Spleen (tissue), 11 donors: ENCODE measurements around the gene MOGAT2. TPM values are rescaled to one million over a fixed set of nuclear protein-coding genes. Genes with fewer than 3 reads are reported as not detected.
A peak's percentile ranks its signal among the peaks of the same experiment; 100 is the strongest.

Experiments used
- DNase-seq: peaks from one replicate; pipeline ENCODE4 v3.0.0-alpha.2; 2020
- H3K27ac ChIP-seq, 8 donors: fragments of 200-600 bp; sonication (generic) in 7 of 8; 1 replicate in 4 of 8; 2 replicates in 4 of 8; pipeline versions ENCODE4 v1.5.0 to v1.8.0; 2016 to 2021; ENCODE audit warnings: inconsistent platforms in 4 of 8, mild to moderate bottlenecking in 4 of 8, moderate library complexity in 1 of 8
- H3K27me3 ChIP-seq, 7 donors: fragments of 200-600 bp; sonication (generic) in 6 of 7; replicated peaks in 1 of 7; 1 replicate in 4 of 7; 2 replicates in 3 of 7; pipeline versions ENCODE4 v1.5.0 to v1.8.0; 2016 to 2021; ENCODE audit warnings: inconsistent platforms in 3 of 7, mild to moderate bottlenecking in 1 of 7
- H3K36me3 ChIP-seq, 6 donors: fragments of 200-600 bp; sonication (generic) in 5 of 6; 1 replicate in 4 of 6; 2 replicates in 2 of 6; pipeline versions ENCODE4 v1.5.0 to v1.8.0; 2016 to 2021; ENCODE audit warnings: inconsistent platforms in 2 of 6
- H3K4me1 ChIP-seq, 6 donors: fragments of 200-600 bp; sonication (generic) in 5 of 6; 1 replicate in 3 of 6; 2 replicates in 3 of 6; pipeline versions ENCODE4 v1.5.0 to v1.8.0; 2016 to 2021; ENCODE audit warnings: inconsistent platforms in 3 of 6
- H3K4me3 ChIP-seq, 8 donors: fragments of 200-600 bp; sonication (generic) in 7 of 8; 1 replicate in 4 of 8; 2 replicates in 4 of 8; pipeline versions ENCODE4 v1.5.0 to v1.8.0; 2016 to 2021; ENCODE audit warnings: inconsistent platforms in 4 of 8, mild to moderate bottlenecking in 4 of 8, moderate library complexity in 2 of 8
- H3K9me3 ChIP-seq, 8 donors: fragments of 200-600 bp; sonication (generic) in 7 of 8; 1 replicate in 4 of 8; 2 replicates in 4 of 8; pipeline versions ENCODE4 v1.5.0 to v1.8.0; 2016 to 2021; ENCODE audit warnings: inconsistent platforms in 4 of 8
- POLR2A ChIP-seq, 3 donors: fragments of 450-650 bp; IDR thresholded peaks; one replicate each; pipeline ENCODE4 v1.5.1; 2017; ENCODE audit warnings: antibody characterized with exemption in 3 of 3, mild to moderate bottlenecking in 1 of 3
- POLR2AphosphoS5 ChIP-seq, 3 donors: sonication (generic); formaldehyde crosslinking; IDR thresholded peaks; one replicate each; pipeline ENCODE4 v1.5.1; 2017; ENCODE audit warnings: antibody characterized with exemption in 3 of 3
- WGBS, 5 donors: extraction: QIAGEN DNeasy Blood & Tissue Kit in 3 of 5; methylation state at CpG; one replicate each; pipeline versions ENCODE4 v1.1.5 to v1.1.7; 2013 to 2018; 5-methylcytosine and 5-hydroxymethylcytosine counted together
- intact Hi-C: fragments of 100-400 bp; cut with DNase I; formaldehyde crosslinking; loops from one replicate; pipeline ENCODE4 v1.15.0; 2023; ENCODE audit warnings: low total_unique reads
- polyA plus RNA-seq, 3 donors: library from polyadenylated mRNA; stranded (reverse); fragments of 200-250 nt; gene quantifications; one replicate each; pipeline ENCODE4 v1.2.1, GENCODE V29; 2013
- total RNA-seq, 7 donors: library from RNA; depleted of rRNA in 3 of 7; stranded (reverse); fragments of >200 nt in 3 of 7; fragmentation: NEBNext Ultra II Directional in 4 of 7; extraction: Animal tissue kit (Norgen Biotek cat#: 25700) in 4 of 7; gene quantifications; one replicate each; pipeline versions ENCODE4 v1.1.0 to v1.2.1, GENCODE V29; 2016 to 2021
- TF ChIP-seq, protein P1 (sequence below), 11 experiments: fragments of 200-600 bp in 7 of 11; fragments of 450-650 bp in 4 of 11; sonication (generic) in 4 of 11; IDR thresholded peaks in 8 of 11; conservative IDR thresholded peaks in 3 of 11; 1 replicate in 7 of 11; 2 replicates in 4 of 11; pipeline versions ENCODE4 v1.4.0 to v1.8.0; 2016 to 2021; ENCODE audit warnings: antibody characterized with exemption in 11 of 11, inconsistent platforms in 4 of 11, mild to moderate bottlenecking in 1 of 11
- donor health status: healthy with polysubstance abuse.
- donor health status: DM: no; HTN: no; CAD: no; lungs with moderate emphysema.
- donor health status: DM: no; HTN: no; CAD: no.
- donor health status: Bipolar disorder and iron deficiency.
- donor health status: healthy.
- donor health status: DM: no; HTN: no; CAD: no.
- donor health status: DM: yes; HTN: yes; CAD: no.

MOGAT2 gene
- total and polyA plus RNA-seq, 10 donors: 0.03 to 0.23 (median 0.21) TPM; not detected in 6

DNA sequence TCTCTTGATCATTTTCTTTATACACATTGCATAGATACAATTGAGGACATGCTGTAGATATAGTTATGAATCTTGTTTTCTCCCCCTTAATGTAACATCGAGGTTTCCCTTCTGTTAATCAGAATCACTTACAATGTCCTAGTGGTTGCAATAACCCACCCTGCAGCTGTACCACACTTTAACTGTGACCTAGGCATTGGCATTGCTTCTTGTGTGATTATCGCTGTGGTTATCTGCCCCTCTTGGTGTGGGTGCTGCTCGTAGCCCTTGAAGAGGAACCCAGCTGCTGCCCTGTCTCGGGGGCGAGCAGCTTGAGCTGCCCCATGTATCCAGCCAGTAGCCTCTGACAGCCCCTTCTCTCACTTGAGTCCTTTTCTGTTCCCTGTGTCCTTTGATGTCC is 52.5 kb downstream of the MOGAT2 start:
- intact Hi-C loops: no loop called here
- peaks cover 15 to 79% (median 53%) of the 10 kb centered on the region in 6 donors for H3K4me1 ChIP-seq
- DNase-seq: no peak
- H3K4me3 ChIP-seq: peak overlapping the region in 5 of 8 donors; percentile 45 to 74 (median 53)
- H3K27ac ChIP-seq: peak overlapping the region in 3 of 8 donors; percentile 15 to 92 (median 91)
- WGBS, 5 donors: 67 to 81% (median 69%) methylated on average over 5 of the region's 5 CpGs
- H3K36me3 ChIP-seq: no peaks in the 10 kb centered on the region
- H3K27me3 ChIP-seq: peaks cover 0 to 34% (median 8%) of the 10 kb centered on the region in 7 donors
- TF ChIP-seq, protein P1, sequence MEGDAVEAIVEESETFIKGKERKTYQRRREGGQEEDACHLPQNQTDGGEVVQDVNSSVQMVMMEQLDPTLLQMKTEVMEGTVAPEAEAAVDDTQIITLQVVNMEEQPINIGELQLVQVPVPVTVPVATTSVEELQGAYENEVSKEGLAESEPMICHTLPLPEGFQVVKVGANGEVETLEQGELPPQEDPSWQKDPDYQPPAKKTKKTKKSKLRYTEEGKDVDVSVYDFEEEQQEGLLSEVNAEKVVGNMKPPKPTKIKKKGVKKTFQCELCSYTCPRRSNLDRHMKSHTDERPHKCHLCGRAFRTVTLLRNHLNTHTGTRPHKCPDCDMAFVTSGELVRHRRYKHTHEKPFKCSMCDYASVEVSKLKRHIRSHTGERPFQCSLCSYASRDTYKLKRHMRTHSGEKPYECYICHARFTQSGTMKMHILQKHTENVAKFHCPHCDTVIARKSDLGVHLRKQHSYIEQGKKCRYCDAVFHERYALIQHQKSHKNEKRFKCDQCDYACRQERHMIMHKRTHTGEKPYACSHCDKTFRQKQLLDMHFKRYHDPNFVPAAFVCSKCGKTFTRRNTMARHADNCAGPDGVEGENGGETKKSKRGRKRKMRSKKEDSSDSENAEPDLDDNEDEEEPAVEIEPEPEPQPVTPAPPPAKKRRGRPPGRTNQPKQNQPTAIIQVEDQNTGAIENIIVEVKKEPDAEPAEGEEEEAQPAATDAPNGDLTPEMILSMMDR (IDR thresholded peaks at IDR 0.05 in 8 of 11, conservative IDR thresholded peaks at IDR 0.05 in 3 of 11): no peak
- TF ChIP-seq POLR2AphosphoS5 (IDR thresholded peaks at IDR 0.05) (no peak), POLR2A (IDR thresholded peaks at IDR 0.05) (no peak)
- H3K9me3 ChIP-seq: no peaks in the 10 kb centered on the region

DNA sequence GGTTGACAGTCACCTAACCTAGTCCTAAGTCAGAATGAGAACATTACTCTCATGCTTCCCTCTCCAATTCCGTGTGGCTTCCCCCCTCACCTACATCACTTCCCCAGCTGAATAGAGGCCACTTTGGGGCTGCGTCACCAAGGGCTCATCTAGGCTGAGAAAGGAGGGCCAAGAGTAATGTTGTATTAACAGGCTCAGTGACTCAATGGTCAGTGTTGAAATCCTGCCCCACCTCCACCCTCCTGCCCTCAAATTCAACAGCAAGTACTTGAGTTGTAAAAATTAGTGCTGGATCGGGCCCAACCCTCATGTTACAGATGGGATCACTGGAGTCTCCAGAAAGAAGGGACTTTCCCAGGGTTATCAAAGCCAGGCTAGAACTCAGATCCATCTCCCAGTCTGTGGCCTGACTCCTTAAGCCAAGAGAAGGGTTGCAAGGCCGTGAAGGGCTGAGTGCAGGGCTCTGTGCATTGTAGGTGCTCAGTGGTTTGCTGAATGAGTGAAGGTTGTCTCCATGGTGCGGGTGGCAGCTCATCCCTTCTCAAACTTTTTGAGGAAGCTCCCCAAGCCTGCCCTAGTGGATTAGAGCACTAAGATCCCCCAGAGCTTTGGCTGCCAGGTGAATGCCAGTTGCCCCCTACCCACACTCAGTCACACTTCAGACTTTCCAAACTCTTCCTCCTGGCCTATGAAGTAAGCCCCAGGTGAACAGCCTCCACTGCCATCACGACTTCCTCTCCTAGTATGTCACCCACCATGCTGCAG is 54.2 kb downstream of the MOGAT2 start:
- 54 to 76% (median 67%) methylated on average over 6 of the region's 6 CpGs for WGBS, 5 donors
- peaks cover 15 to 96% (median 54%) of the 10 kb centered on the region in 6 donors for H3K4me1 ChIP-seq
- peak overlapping the region in 1 of 8 donors; percentile 53 for H3K4me3 ChIP-seq
- intact Hi-C loops: no loop called here
- H3K36me3 ChIP-seq: no peaks in the 10 kb centered on the region
- no peaks in the 10 kb centered on the region for H3K9me3 ChIP-seq
- peaks cover 0 to 29% (median 8%) of the 10 kb centered on the region in 7 donors for H3K27me3 ChIP-seq
- DNase-seq: peak; percentile 87
- peak overlapping the region in 7 of 8 donors; percentile 18 to 92 (median 85) for H3K27ac ChIP-seq
- peak in 1 of 3 donors; percentile 70 for TF ChIP-seq POLR2AphosphoS5 (IDR thresholded peaks at IDR 0.05)
- TF ChIP-seq, protein P1 (IDR thresholded peaks at IDR 0.05 in 8 of 11, conservative IDR thresholded peaks at IDR 0.05 in 3 of 11): no peak

DNA sequence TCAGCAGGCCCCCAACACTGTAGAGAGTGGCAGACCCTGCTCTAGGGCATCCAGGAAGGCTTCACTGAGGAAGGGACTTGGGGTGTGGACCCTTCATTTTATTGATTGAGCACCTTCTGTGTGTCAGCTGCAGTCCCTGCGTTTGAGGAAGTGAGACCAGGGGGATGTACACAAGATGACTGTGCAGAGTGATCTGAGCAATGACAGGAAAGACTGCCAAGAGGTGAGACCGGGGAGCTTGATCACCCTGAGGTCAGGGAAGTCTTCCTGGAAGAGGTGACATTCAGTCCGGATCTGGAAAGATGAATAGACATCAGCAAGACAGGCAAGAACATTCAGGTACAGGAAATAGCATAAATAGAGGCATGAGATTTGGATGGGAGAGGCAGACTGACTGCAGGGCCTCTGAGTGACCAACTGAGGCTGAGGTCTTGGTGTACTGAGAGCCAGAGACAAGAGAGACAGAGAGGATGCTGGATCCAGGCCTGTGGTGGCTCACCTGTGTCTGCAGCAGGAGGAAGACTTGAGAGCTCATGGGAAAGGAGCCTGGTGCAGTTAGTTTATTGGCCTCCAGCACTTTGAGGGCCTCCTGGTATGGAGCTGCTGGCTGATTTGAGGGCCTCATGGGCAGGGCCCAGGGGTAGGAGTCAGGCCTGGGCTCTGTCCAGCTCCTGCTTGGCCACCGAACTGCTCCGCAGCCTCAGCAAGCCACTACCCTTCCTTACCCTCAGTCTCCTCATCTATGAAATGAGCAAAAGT is 56.1 kb downstream of the MOGAT2 start:
- H3K9me3 ChIP-seq: no peaks in the 10 kb centered on the region
- peak overlapping the region in 1 of 8 donors; percentile 53 for H3K4me3 ChIP-seq
- intact Hi-C loops: no loop called here
- TF ChIP-seq POLR2A (IDR thresholded peaks at IDR 0.05): no peak
- TF ChIP-seq, protein P1 (IDR thresholded peaks at IDR 0.05 in 8 of 11, conservative IDR thresholded peaks at IDR 0.05 in 3 of 11): no peak
- peak in 1 of 3 donors; percentile 80 for TF ChIP-seq POLR2AphosphoS5 (IDR thresholded peaks at IDR 0.05)
- peak; percentile 81 for DNase-seq
- H3K4me1 ChIP-seq: peaks cover 8 to 100% (median 53%) of the 10 kb centered on the region in 6 donors
- WGBS, 5 donors: 45 to 52% (median 49%) methylated on average over 5 of the region's 5 CpGs
- peak overlapping the region in 7 of 8 donors; percentile 55 to 92 (median 85) for H3K27ac ChIP-seq
- H3K27me3 ChIP-seq: peaks cover 0 to 10% (median 2%) of the 10 kb centered on the region in 7 donors
- no peaks in the 10 kb centered on the region for H3K36me3 ChIP-seq
